ENCODE data around the gene BLM. TPM values are rescaled to one million over a fixed set of nuclear protein-coding genes. Genes with fewer than 3 reads are reported as not detected.
"Not testable (repeated sequence)": the region's sequence is repeated elsewhere in the genome, so short reads cannot be mapped to it uniquely, and the experiment has no call there.

BLM gene
- total RNA-seq, 1 donor from 2014 or later: 5.6 TPM

GRCh38 chr15:90683371-90683770 lies 33.8 kb upstream of the BLM start:
- TF ChIP-seq CTCF (IDR thresholded peaks at IDR 0.05; ENCODE audit: insufficient read depth, low read length, poor library complexity, severe bottlenecking): no peak
- Histone ChIP-seq H3K36me3 (ENCODE audit: control insufficient read depth, insufficient read depth, low read length) (no peaks in the 10 kb centered on the region), H3K27me3 (ENCODE audit: control insufficient read depth, insufficient read depth, low read length) (no peaks in the 10 kb centered on the region), H3K4me3 (ENCODE audit: low read depth, low read length) (no peak overlapping the region)
- DNase-seq (ENCODE audit: low read depth): no peak

- no peaks in the 10 kb centered on the region for H3K36me3 ChIP-seq (ENCODE audit: control insufficient read depth, insufficient read depth, low read length)
- no peak overlapping the region for H3K4me3 ChIP-seq (ENCODE audit: low read depth, low read length)
- no peak for TF ChIP-seq CTCF (IDR thresholded peaks at IDR 0.05; ENCODE audit: insufficient read depth, low read length, poor library complexity, severe bottlenecking)
- H3K27me3 ChIP-seq (ENCODE audit: control insufficient read depth, insufficient read depth, low read length): no peaks in the 10 kb centered on the region
- DNase-seq (ENCODE audit: low read depth): no peak
Observed at GRCh38 chr15:90683876-90684275, 33.3 kb upstream of the BLM start.

- TF ChIP-seq CTCF (IDR thresholded peaks at IDR 0.05; ENCODE audit: insufficient read depth, low read length, poor library complexity, severe bottlenecking): no peak
Observed at GRCh38 chr15:90684281-90684680, 32.9 kb upstream of the BLM start.

GRCh38 chr15:90685591-90686434 lies 31.3 kb upstream of the BLM start:
- H3K36me3 ChIP-seq (ENCODE audit: control insufficient read depth, insufficient read depth, low read length): no peaks in the 10 kb centered on the region
- DNase-seq (ENCODE audit: low read depth): no peak
- TF ChIP-seq CTCF (IDR thresholded peaks at IDR 0.05; ENCODE audit: insufficient read depth, low read length, poor library complexity, severe bottlenecking): no peak
- no peaks in the 10 kb centered on the region for H3K27me3 ChIP-seq (ENCODE audit: control insufficient read depth, insufficient read depth, low read length)
- H3K4me3 ChIP-seq (ENCODE audit: low read depth, low read length): no peak overlapping the region

More at GRCh38 chr15:90684281-90684680, 32.9 kb upstream of the BLM start:
- Histone ChIP-seq H3K4me3 (ENCODE audit: low read depth, low read length) (no peak overlapping the region), H3K36me3 (ENCODE audit: control insufficient read depth, insufficient read depth, low read length) (no peaks in the 10 kb centered on the region), H3K27me3 (ENCODE audit: control insufficient read depth, insufficient read depth, low read length) (no peaks in the 10 kb centered on the region)
- DNase-seq (ENCODE audit: low read depth): no peak

- DNase-seq (ENCODE audit: low read depth): no peak
- Histone ChIP-seq H3K27me3 (ENCODE audit: control insufficient read depth, insufficient read depth, low read length) (no peaks in the 10 kb centered on the region), H3K36me3 (ENCODE audit: control insufficient read depth, insufficient read depth, low read length) (no peaks in the 10 kb centered on the region), H3K4me3 (ENCODE audit: low read depth, low read length) (no peak overlapping the region)
- no peak for TF ChIP-seq CTCF (IDR thresholded peaks at IDR 0.05; ENCODE audit: insufficient read depth, low read length, poor library complexity, severe bottlenecking)
Observed at GRCh38 chr15:90686435-90687218, 30.5 kb upstream of the BLM start.

- DNase-seq (ENCODE audit: low read depth); H3K27me3 ChIP-seq (ENCODE audit: control insufficient read depth, insufficient read depth, low read length): not testable (repeated sequence)
Observed at GRCh38 chr15:90689326-90689961, 27.7 kb upstream of the BLM start.

More at GRCh38 chr15:90689326-90689961, 27.7 kb upstream of the BLM start:
- not testable (repeated sequence) for H3K4me3 ChIP-seq (ENCODE audit: low read depth, low read length); H3K36me3 ChIP-seq (ENCODE audit: control insufficient read depth, insufficient read depth, low read length)

All from kidney epithelial cell (primary cell).